GM19193 (cell line): ENCODE data around the gene FBXO17.

Experiments used
- POLR2A ChIP-seq: IDR thresholded peaks from 4 replicates; pipeline ENCODE4 v1.6.1; 2011; ENCODE audit not compliant: insufficient read depth, insufficient read length; ENCODE audit errors: extremely low read depth

The FBXO17 gene

GRCh38 chr19:38989066-38989605 lies 13.6 kb upstream of the FBXO17 start:
- no peak for TF ChIP-seq POLR2A

DNA sequence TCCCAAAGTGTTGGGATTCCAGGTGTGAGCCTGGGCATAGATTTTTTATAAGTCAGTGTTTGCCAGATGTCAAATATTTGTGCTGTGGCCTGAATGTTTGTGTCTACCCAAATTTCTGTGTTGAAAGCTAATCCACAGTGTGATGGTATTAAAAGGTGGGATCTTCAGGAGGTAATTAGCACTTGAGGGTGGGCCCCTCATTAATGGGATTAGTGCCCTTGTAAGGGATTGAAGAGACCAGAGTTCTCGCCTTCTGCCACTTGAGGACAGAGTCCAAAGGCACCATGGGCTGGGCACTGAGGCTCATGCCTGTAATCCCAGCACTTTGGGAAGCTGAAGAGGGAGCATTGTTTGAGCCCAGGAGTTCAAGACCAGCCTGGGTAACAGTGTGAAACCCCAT lies 9.7 kb upstream of the FBXO17 start:
- TF ChIP-seq POLR2A: no peak

DNA sequence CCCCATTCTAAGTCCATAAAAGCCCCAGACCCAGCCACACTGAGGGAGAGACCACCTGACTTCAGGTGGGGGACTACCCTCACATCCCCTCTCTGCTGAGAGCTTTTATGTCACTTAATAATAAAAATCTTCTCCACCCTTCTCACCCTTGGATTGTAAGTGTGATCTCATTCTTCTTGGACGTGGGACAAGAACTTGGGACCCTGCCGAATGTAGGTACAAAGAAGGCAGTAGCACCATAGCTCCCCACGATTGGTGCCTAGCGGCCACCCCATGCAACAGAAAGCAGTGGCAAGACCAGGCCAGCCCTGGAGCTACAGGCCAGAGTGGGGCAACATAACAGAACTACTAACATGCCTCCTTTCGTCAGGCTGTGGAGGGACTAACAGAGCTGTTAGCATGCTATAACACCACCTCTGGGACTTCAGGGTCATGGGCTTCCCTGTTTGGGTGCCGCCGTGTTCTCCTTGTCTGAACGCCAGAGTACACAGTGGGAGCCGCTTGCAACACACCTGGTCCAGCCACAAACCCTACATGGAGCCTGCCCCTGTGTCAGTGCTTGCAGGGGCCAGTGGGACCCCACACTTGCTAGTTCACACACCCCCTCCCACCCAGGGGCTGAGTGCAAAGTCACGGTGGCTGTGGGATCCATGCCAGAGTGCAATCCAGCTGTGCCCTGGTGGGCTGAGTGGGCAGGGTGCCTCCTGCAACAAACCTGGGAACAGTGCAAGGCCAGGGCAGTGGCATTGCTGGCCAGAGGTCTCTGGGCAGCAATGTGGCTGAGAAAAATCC lies 5.2 kb upstream of the FBXO17 start:
- TF ChIP-seq POLR2A: no peak

- no peak for TF ChIP-seq POLR2A
Measured at GRCh38 chr19:38979812-38980211, 4.3 kb upstream of the FBXO17 start.

DNA sequence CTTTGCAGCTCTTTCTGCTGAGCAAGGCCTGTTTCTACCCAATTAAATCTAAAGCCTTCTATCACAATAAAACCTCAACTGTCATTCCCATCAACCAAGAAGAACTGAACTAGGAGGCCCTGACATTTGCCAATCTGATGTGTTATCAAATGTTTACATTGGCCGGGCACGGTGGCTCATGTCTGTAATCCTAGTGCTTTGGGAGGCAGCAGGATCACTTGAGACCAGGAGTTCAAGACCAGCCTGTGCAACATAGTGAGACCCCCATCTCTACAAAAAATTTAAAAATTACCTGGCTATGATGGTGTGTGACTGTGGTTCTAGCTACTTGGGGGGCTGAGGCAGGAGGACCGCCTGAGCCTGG lies 2.8 kb upstream of the FBXO17 start:
- TF ChIP-seq POLR2A: no peak

- no peak for TF ChIP-seq POLR2A
Measured at GRCh38 chr19:38977445-38978325, 2.1 kb upstream of the FBXO17 start.

DNA sequence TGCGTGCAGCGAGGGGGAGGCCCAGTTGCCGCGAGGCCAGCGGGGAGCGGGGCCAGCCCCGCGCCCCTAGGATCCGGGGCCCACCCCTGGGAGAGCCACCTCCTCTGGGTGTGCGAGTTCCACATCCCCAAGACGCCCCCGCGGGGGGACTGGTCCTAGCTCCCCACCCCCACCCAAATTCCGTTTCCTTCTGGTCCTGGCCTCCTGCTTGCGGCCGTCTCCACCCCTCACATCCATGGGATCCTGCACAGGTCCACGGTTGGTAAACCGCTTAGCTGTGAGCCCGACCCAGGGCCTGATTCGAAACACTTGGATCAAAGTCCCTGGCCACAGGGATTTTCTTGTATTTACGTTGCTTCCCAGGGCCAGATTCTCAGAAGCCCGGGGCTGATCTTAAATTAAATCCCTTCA lies 324 bp upstream of the FBXO17 start:
- no peak for TF ChIP-seq POLR2A

- TF ChIP-seq POLR2A: no peak
Measured at GRCh38 chr19:38974624-38975213, 823 bp downstream of the FBXO17 start.

GRCh38 chr19:38971672-38972071 lies 3.9 kb downstream of the FBXO17 start:
- TF ChIP-seq POLR2A: no peak

DNA sequence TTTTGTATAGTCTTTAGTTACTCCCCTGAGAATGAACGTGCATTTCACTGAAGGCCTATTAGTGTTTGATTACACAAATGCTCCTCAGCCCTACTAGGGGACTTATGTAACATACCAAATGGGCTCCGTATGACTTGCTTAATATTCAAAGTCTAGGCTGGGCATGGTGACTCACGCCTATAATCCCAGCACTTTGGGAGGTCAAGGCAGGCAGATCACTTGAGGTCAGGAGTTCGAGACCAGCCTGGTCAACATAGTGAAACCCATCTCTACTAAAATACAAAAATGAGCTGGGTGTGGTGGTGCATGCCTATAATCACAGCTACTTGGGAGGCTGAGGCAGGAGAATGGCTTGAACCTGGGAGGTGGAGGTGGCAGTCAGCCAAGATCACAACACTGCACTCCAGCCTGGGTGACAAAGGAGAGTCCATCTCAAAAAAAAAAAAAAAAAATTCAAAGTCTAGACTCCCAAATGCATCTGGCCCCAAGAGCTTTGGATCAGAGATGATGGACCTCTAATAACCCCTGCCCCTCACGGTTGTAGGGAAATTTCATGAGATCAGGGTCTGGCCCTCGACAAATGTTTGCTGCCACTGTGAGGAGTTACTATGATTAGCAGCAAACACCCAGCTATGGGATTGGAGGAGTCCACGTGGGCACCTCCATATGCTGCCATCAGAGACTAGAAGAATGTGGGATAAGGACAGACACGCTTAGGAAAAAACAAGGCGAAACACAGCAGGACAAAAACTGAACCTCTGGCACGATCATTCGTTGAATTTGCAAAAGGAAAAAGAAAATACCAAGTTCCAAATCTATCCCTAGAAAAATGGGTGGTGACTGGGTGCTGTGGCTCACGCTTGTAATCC lies 4.6 kb downstream of the FBXO17 start:
- TF ChIP-seq POLR2A: no peak

GRCh38 chr19:38964738-38965137 lies 10.8 kb downstream of the FBXO17 start:
- TF ChIP-seq POLR2A: no peak

DNA sequence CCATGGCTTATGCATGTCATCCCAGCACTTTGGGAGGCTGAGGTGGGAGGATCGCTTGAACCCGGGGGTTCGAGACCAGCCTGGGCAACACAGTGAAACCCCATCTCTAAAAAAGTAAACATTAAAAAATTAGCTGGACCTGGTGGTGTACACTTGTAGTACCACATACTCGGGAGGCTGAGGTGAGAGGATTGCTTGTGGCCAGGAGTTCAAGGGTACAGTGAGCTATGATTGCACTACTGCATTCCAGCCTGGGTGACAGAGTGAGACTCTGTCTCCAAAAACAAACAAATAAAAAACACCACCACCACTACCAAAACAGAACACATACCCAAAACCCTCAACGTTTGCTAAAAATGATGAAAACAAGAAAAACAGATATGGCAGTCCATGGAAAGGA lies 15.9 kb downstream of the FBXO17 start:
- no peak for TF ChIP-seq POLR2A

DNA sequence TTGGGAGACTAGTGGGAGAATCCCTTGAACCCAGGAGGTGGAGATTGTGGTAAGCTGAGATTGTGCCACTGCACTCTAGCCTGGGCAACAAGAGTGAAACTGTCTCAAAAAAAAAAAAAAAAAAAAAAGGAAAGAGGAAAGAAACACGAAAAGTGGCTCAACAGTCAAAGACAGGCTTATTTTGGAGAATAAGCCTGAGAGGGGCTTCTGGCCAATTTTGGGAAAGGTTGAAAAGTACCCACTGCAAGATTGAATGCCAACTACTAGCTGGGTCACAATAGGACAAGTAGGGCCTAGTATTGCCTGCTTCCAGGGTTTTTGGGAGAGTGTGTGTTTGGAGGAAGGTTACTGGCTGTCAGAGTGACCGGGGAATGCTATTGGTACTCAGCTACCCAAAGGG lies 17.2 kb downstream of the FBXO17 start:
- no peak for TF ChIP-seq POLR2A

GRCh38 chr19:38956264-38956663 lies 19.3 kb downstream of the FBXO17 start:
- no peak for TF ChIP-seq POLR2A
